ENCODE data around the gene TRIM46.

DNA sequence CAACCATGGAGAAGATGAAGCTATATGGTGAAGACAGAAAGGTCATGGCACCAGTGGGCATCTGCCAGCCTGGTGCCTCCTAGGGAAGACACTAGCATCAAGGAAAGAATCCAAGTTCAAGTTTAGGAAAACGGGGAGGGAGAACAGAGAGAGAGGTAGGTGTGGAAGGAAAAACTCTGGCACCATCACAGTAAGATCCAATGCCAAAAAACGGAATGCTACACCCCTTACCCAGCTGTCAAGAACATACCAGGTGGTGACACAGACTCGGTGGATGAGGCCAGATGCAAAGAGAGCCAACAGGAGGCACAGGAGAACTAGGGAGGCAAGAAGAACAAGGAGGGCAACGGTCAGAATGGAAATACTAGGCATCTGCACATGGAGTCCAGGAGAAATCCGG lies 4.1 kb upstream of the TRIM46 start:
- TF ChIP-seq, protein P1, sequence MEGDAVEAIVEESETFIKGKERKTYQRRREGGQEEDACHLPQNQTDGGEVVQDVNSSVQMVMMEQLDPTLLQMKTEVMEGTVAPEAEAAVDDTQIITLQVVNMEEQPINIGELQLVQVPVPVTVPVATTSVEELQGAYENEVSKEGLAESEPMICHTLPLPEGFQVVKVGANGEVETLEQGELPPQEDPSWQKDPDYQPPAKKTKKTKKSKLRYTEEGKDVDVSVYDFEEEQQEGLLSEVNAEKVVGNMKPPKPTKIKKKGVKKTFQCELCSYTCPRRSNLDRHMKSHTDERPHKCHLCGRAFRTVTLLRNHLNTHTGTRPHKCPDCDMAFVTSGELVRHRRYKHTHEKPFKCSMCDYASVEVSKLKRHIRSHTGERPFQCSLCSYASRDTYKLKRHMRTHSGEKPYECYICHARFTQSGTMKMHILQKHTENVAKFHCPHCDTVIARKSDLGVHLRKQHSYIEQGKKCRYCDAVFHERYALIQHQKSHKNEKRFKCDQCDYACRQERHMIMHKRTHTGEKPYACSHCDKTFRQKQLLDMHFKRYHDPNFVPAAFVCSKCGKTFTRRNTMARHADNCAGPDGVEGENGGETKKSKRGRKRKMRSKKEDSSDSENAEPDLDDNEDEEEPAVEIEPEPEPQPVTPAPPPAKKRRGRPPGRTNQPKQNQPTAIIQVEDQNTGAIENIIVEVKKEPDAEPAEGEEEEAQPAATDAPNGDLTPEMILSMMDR (IDR thresholded peaks at IDR 0.05), result no peak
- no peak for TF ChIP-seq POLR2A (IDR thresholded peaks at IDR 0.05)

All from lower leg skin (tissue), 3 donors.